Lower lobe of right lung (tissue), 2 donors: ENCODE measurements around the gene PKM. TPM values are rescaled to one million over a fixed set of nuclear protein-coding genes. Genes with fewer than 3 reads are reported as not detected.

Source experiments
- ATAC-seq, 2 donors: fragments of 200-7000 bp; cut with Tn5 transposase; one replicate each; pipeline ENCODE4 v1.9.1; 2020 to 2022; ENCODE audit warnings: mild to moderate bottlenecking in 2 of 2, moderate library complexity in 2 of 2
- DNase-seq: peaks from one replicate; pipeline ENCODE4 v3.0.0-alpha.2; 2020
- H3K27ac ChIP-seq: fragments of 200-600 bp; one replicate; pipeline ENCODE4 v1.8.0; 2022
- H3K27me3 ChIP-seq: fragments of 200-600 bp; one replicate; pipeline ENCODE4 v1.8.0; 2022; ENCODE audit warnings: low read depth
- H3K36me3 ChIP-seq: fragments of 200-600 bp; one replicate; pipeline ENCODE4 v1.8.0; 2022; ENCODE audit warnings: mild to moderate bottlenecking
- H3K4me1 ChIP-seq: fragments of 200-600 bp; one replicate; pipeline ENCODE4 v1.8.0; 2022
- H3K4me3 ChIP-seq: fragments of 200-600 bp; one replicate; pipeline ENCODE4 v1.8.0; 2022; ENCODE audit warnings: mild to moderate bottlenecking
- H3K9me3 ChIP-seq: fragments of 200-600 bp; one replicate; pipeline ENCODE4 v1.8.0; 2022
- CTCF ChIP-seq: fragments of 200-600 bp; IDR thresholded peaks from one replicate; pipeline ENCODE4 v1.8.0; 2022; ENCODE audit warnings: antibody characterized with exemption, mild to moderate bottlenecking
- intact Hi-C: fragments of 100-400 bp; cut with DNase I; formaldehyde crosslinking; loops from one replicate; pipeline ENCODE4 v1.11.0; 2022
- total RNA-seq: library from RNA; stranded (reverse); fragmentation: NEBNext Ultra II Directional; extraction: Animal tissue kit (Norgen Biotek cat#: 25700); gene quantifications from one replicate; pipeline ENCODE4 v1.2.1, GENCODE V29; 2021
- donor health status: DM: no; HTN: yes; CAD: no; lungs with severe emphysema.

The PKM gene
- total RNA-seq, 1 donor from 2014 or later, result 443 TPM

GRCh38 chr15:72192416-72192815, 38.6 kb downstream of the PKM start:
- Histone ChIP-seq H3K9me3 (no peaks in the 10 kb centered on the region), H3K4me3 (no peak overlapping the region), H3K36me3 (no peaks in the 10 kb centered on the region), H3K27ac (no peak overlapping the region), H3K27me3 (peaks cover 12% of the 10 kb centered on the region), H3K4me1 (peaks cover 13% of the 10 kb centered on the region)
- ATAC-seq (no peak), DNase-seq (no peak)
- intact Hi-C loops, result loop anchor here (10.0 kb wide), 1 partner anchor 72 kb away; no protein-coding TSS in a partner anchor
- TF ChIP-seq CTCF, result no peak

- H3K27me3 ChIP-seq, result peaks cover 2% of the 10 kb centered on the region
- no peak overlapping the region for H3K27ac ChIP-seq
- H3K36me3 ChIP-seq, result no peaks in the 10 kb centered on the region
- H3K4me3 ChIP-seq, result no peak overlapping the region
- H3K9me3 ChIP-seq, result no peaks in the 10 kb centered on the region
- H3K4me1 ChIP-seq, result peaks cover 4% of the 10 kb centered on the region
- DNase-seq (no peak), ATAC-seq (no peak)
- no peak for TF ChIP-seq CTCF
- intact Hi-C loops, result no loop called here
Observed at GRCh38 chr15:72189250-72189902, 41.6 kb downstream of the PKM start.

GRCh38 chr15:72184165-72184811, 46.7 kb downstream of the PKM start:
- intact Hi-C loops, result no loop called here
- peak overlapping the region; percentile 86 for H3K27ac ChIP-seq
- TF ChIP-seq CTCF, result no peak
- H3K27me3 ChIP-seq, result peaks cover 11% of the 10 kb centered on the region
- H3K9me3 ChIP-seq, result no peaks in the 10 kb centered on the region
- H3K4me3 ChIP-seq, result peak overlapping the region; percentile 32
- ATAC-seq, result peak; percentile 95 to 97
- H3K36me3 ChIP-seq, result no peaks in the 10 kb centered on the region
- peaks cover 38% of the 10 kb centered on the region for H3K4me1 ChIP-seq
- DNase-seq, result peak; percentile 87

GRCh38 chr15:72183781-72184164, 47.2 kb downstream of the PKM start:
- H3K4me1 ChIP-seq, result peaks cover 39% of the 10 kb centered on the region
- no peak for DNase-seq
- H3K4me3 ChIP-seq, result peak overlapping the region; percentile 32
- peak; percentile 1 to 2 for ATAC-seq
- H3K27ac ChIP-seq, result peak overlapping the region; percentile 86
- peaks cover 11% of the 10 kb centered on the region for H3K27me3 ChIP-seq
- H3K9me3 ChIP-seq, result no peaks in the 10 kb centered on the region
- TF ChIP-seq CTCF, result no peak
- no peaks in the 10 kb centered on the region for H3K36me3 ChIP-seq
- intact Hi-C loops, result no loop called here

- Histone ChIP-seq H3K4me3 (no peak overlapping the region), H3K27ac (peak overlapping the region; percentile 86), H3K9me3 (no peaks in the 10 kb centered on the region), H3K4me1 (peaks cover 39% of the 10 kb centered on the region), H3K36me3 (no peaks in the 10 kb centered on the region), H3K27me3 (peaks cover 11% of the 10 kb centered on the region)
- intact Hi-C loops, result no loop called here
- DNase-seq (no peak), ATAC-seq (no peak)
- TF ChIP-seq CTCF, result no peak
Observed at GRCh38 chr15:72182673-72183072, 48.3 kb downstream of the PKM start.
